Activated CD4-positive, CD25-positive, alpha-beta regulatory T cell treated with anti-CD3 and anti-CD28 coated beads, Interleukin-2, amount 50 U/mL, for 24 hours (primary cell): ENCODE data around the gene MATK.
"Not testable (repeated sequence)": the region's sequence is repeated elsewhere in the genome, so short reads cannot be mapped to it uniquely, and the experiment has no call there.

Experiments
- ATAC-seq, 2 donors: fragments of 150-1000 bp; cut with Tn5 transposase; one replicate each; pipeline ENCODE4 v1.10.0; 2021; ENCODE audit warnings: mild to moderate bottlenecking in 1 of 2, moderate library complexity in 1 of 2

The MATK gene

DNA sequence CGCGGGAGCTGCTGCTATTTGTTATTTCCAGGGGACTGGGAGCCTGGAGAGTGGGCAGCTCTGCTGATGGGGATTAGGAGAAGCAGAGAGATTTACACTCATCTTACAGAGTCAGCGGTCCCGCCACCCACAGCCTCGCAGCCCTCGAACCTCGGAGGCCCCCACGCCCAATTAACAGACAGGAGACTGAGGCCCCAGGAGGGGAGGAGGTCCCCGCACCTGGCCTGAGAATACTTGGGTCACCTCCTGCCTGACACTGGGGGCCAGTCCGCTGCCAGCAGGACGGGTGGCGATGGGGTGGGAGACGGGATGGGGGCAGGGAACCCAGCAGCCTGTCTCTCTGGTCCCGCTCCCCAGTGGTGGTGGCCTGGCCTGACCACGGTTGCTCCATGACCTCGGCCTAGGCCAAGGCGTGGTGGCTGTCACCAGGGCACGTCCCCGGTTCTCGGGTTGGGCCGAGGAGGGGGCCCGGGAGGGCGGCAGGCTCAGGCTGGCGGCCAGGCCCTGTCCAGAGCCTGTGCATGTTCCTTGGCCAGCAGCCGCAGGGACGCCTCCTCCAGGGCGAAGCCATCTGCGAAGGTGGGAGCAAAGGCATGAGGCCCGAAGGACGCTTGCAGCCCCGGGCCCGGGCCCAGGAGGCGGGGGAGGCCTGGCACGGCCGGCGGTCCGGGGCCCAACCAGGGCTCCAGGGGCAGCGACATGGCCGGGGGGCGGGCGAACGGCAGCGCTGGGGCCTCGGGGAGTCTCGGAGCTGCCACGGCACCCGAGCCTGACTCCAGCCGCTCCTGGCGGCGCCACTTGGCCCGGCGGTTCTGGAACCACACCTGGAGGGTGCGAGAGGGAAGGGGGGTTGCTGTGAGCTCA lies 15.8 kb downstream of the MATK start:
- no peak for ATAC-seq

DNA sequence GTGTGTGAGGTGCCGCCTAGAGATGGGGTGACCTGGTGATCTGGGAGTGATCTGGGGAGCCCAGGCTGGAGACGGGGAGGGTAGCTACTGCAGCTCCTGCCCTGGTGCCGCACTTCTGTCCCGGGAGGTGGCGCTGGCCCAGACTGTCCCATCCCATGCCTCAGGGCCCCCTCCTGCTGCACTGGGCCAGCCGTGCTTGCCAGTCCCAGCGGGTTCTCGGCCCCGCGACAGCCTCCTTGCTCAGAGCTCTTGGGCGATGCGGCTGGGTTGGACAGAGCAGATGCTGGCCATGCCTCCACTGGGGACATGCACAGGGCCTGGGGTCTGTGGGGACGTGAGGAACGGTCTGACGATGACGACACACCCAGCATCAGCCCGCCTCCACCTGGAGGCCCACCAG lies 16.7 kb downstream of the MATK start:
- no peak for ATAC-seq

DNA sequence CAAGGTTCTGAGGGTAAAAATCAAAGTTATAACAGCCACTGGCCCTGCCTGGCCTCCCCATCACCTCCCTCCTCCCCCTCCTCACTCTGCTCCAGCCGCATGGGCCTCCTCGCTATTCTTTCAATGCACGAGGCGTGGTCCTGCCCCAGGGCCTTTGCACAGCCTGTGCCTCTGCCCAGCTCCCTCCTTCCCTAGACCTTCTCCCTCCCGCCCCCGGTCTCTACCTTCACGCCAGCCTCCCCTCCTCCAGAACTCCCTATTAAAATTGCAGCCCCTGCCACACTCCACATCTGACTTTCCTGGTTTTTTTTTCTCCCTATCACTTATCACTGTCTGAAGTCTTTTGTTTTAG lies 17.5 kb downstream of the MATK start:
- no peak for ATAC-seq

DNA sequence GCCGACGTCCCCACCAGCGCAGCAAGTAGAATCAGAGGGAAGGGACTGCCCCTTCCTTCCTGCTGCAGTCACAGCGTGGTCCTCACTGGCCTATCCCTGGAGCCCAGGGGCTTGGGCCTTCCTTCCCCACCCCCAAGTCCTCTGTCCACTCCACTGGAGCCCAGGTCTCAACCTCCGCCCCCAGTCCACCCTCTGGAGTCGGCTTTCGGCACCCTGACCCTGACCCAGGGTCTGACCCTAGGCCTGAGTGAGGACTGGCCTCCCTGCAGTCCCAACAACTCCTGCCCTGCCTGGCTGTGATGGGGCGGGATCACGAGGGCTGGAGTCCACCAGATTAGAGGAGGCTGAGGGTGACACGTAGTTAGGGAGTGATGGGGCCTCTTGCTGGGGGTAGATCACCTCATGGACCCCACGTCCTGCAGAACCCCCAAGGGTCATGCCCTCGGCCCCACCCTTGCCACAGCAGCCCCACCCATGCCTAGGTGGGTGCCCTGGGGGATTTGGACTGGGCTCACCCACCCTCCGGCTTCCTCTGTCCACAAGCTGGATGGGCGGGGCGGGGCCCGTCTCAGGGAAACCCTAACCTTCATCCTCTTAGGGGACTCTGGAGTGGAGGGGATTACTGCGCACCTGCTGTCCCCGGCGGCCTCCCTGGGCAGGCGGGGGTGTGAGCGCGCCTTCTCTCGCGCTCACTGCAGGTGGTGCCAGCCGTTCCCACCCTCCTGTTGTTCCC lies 18.0 kb downstream of the MATK start:
- ATAC-seq = no peak

DNA sequence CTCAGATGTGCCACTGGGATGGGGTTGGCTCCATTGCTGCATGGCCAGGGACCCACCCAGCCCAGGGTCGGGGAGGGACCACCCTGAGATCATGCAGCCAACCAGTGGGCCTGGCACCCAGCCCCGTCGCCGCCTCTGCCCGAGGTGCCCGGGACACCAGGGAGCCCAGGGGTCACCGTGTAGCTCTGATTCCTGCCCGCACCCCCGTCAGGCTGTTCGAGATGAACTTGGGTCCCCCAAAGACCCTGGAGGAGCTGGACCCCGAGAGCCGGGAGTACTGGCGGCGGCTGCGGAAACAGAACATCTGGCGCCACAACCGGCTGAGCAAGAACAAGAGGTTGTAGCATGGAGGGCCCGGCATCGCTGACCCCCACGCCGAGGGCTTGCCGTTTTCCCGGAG lies 19.1 kb downstream of the MATK start:
- no peak for ATAC-seq

DNA sequence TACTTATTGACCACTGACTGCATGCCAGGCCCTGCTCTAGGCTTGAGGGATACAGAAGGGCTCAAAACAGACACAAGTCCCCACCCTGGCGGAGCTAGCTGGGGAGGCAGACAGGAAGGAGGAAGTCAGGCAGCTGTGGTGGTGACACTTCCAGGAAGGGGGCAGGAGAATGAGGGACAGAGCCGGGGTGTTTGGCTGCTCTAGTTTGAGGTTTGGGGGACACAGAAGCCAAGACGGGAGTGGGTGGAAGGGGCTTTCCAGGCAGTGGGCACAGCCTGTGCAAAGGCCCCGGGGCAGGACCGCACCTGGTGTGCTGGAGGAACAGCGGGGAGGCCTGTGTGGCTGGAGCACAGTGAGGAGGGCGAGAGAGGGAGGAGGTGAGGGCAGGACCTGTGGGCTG lies 19.7 kb downstream of the MATK start:
- ATAC-seq = no peak

DNA sequence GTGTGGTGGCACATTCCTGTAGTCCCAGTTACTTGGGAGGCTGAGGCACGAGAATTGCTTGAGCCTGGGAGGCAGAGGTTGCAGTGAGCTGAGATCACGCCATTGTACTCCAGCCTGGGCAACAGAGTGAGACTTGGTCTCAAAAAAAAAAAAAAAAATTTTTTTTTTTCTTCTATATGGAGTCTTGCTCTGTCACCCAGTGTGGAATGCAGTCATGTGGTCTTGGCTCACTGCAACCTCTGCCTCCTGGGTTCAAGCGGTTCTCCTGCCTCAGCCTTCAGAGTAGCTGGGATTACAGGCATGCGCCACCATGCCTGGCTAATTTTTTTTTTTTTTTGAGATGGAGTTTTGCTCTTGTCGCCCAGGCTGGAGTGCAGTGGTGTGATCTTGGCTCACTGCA lies 20.4 kb downstream of the MATK start:
- ATAC-seq = not testable (repeated sequence)

DNA sequence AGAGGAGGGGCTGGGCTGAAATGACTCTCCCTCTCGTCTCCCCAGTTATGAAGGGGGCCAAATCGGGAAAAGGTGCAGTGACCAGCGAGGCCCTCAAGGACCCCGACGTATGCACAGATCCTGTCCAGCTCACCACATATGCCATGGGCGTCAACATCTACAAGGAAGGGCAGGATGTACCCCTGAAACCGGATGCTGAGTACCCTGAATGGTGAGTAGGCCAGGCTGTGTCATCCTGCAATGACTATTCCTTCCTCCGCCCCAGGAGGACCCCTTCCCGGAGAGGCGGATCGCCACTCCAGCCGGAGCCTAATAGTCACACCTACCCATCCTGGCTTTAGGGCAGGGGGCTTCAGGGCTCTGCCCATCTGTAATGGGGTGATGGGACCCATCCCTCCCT lies 21.1 kb downstream of the MATK start:
- ATAC-seq = no peak

DNA sequence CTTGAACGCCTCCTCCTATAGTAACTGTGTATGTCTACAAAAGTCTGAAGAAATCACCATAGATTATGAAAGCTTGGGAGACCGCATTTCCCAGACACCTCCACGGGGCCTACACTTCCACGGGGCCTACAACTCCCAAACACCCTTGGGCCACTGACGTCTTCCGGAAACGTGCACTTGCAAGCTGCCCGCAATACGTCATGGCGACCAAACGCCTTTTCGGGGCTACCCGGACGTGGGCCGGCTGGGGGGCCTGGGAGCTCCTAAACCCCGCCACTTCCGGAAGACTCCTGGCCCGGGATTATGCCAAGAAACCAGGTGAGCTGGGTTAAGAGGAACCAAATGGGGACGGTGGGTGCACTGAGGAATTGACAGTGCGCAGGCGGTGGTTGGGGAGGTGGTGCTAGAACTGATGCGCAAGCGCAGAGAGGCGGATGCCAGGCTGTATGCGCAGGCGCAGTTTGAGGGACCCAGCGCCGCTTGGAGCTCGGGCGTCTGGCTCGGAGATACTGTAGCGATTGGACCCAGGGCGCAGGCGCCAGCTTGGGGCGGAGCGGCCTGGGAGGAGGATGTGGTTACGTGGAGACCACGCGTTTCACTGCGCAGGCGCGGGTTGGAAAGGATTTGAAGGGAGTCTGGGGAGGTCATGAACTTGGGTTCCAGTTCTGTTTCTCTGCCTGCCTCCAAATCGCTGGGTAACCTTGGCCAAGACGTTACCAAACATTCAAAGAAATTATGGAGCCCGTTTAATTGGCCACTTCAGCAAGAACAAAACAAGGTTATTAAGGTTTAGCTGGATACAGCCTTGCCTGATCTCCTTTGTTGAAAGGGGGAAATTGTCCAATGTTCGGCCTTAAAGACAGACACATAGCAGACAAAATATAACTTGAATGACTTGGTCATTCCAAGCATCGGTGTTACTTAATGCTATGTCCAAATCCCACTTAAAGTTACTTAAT lies 23.4 kb downstream of the MATK start, which contains the start of gene MRPL54:
Gene MRPL54, plus strand, starts transcription at position 182 of the 959 bp plus-strand sequence. Its CDS starts 19 bp downstream, at position 201.
- peak; percentile 87 to 89 for ATAC-seq

DNA sequence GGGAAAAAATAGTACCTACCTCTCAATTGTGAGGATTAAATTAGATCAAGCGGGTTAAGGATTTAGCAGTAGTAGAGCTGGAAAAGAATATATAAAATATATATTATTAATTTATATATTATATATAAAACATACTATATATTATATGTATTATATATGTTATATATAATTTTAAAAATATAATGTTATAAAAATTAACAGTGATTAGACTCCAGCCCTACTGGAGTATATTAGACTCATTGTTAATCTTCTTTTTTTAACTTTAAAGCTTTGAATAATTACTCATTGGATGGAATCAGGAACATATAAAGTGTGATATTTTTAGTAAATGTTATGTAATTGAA lies 24.1 kb downstream of the MATK start:
- no peak for ATAC-seq

DNA sequence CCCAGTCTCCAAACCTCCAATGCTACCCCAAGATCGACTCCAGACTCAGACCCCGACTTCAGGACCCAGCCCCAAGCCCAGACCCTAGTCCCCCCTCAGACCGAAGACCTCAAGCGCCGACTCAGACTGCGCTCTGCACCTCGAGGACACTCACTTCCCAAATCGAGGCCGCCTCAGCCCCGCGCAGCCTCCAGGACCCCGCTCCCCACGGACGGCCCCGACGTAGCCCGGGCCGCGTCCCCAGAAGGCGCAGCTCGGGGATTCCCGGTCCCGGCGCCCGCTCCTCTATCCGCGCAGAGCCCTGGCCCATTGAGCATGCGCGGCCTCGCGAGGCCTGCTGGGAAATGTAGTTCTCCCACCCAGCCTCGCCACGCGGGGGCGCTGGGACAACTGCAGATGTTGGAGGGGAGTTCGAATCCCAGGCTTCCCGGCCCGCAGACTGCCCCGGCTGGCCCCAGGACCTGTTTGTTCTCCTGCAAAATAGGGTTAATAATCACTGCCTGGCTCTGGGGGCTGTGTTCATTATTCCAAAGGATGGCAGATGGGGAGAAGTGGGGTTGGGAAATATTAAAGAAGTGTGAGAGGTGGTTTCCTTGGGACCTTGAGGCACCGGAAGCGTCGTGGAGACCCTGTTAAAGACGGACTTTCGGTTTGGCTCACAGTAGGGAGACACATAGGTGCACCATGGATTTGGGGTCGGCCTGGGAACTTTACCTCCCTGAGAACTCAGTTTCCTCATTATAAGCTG lies 24.6 kb downstream of the MATK start, which contains the start of gene APBA3:
Gene APBA3, minus strand, starts transcription at position 311 of the 748 bp plus-strand sequence. CDS start 1,428 bp downstream, outside the sequence.
- ATAC-seq = peak; percentile 53 to 59

DNA sequence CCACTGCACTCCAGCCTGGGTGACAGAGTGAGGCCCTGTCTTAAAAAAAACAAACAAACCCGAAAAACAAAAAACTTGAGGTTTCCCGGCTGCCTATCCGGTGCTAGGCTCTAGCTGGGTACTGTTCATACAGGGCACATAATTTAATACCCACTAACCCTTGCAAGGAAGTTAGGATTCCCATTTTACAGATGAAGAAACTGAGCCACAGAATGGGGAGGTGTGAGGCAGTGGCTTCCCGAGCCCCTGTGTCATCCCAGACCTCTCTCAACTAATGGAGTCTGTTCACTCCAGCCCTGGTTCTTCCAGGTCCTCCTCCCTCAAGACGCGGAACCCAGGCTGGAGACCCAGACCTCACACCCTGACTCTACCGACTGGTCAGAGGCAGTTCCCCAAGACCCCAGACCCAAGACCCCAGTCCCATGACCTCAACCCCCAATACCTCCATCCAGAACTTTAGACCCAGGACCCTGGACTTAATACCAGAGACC lies 25.3 kb downstream of the MATK start:
- ATAC-seq = no peak

DNA sequence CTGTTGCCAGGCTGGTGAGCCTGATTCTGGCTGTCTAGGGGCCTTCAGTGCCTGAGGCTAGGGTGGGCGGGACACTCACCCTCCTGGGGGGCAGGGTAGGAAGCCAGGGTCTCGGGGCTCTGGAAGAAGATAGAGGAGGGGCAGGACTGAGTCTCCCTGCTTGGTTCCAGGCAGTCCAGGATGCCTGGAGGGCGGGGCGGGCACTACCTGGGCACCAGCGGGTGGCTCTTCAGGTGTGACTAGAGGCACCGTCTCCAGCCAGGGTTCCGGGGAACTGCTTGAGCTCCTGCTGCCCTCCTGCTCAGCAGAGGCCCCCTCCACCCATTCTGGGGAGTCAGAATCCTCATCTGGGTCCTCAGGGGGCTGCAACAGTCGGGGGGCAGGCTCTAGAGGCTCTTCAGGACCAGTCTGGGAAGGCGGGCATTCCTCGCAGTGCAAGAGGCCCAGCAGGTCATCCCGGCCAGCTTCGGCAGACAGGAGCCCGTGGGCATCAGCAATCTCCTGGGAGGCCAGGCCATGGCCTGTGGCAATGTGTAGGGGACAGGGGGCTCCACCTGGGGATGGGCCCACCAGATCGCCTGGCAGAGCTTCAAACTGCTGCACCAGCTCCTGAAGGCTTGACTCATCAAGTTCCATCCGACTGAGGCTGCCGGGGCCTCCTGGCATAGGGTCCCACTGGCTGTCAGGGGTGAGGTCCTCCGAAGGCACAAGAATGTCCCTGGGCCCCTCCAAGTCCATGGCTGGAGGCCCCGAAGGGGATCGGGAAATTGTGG lies 26.5 kb downstream of the MATK start:
- no peak for ATAC-seq

DNA sequence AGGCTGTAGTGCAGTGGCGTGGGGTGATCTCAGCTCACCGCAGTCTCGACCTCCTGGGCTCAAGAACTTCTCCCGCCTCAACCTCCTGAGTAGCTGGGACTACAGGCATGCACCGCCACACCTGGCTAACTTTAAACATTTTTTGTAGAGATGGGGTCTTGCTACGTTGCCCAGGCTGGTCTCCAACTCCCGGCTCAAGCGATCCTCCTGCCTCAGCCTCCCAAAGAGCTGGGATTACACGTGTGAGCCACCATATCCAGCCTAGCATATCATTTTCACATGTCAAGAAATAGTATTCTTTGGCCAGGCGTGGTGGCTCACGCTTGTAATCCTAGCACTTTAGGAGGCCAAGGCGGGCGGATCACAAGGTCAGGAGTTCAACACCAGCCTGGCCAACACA lies 27.9 kb downstream of the MATK start:
- not testable (repeated sequence) for ATAC-seq

DNA sequence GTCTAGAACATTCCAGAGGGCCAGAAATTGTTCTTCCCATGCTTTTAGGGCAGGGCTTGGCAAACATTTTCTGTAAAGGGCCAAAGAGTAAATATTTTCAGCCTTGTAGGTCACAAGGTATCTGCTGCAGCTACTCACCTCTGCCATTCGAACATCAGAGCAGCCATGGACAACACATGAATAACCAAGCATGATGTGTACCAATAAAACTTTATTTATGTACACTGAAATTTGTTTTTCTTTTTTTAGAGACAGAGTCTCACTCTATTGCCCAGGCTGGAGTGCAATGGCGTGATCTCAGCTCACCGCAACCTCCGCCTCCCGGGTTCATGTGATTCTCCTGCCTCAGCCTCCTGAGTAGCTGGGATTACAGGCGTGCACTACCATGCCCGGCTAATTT lies 28.5 kb downstream of the MATK start:
- not testable (repeated sequence) for ATAC-seq

DNA sequence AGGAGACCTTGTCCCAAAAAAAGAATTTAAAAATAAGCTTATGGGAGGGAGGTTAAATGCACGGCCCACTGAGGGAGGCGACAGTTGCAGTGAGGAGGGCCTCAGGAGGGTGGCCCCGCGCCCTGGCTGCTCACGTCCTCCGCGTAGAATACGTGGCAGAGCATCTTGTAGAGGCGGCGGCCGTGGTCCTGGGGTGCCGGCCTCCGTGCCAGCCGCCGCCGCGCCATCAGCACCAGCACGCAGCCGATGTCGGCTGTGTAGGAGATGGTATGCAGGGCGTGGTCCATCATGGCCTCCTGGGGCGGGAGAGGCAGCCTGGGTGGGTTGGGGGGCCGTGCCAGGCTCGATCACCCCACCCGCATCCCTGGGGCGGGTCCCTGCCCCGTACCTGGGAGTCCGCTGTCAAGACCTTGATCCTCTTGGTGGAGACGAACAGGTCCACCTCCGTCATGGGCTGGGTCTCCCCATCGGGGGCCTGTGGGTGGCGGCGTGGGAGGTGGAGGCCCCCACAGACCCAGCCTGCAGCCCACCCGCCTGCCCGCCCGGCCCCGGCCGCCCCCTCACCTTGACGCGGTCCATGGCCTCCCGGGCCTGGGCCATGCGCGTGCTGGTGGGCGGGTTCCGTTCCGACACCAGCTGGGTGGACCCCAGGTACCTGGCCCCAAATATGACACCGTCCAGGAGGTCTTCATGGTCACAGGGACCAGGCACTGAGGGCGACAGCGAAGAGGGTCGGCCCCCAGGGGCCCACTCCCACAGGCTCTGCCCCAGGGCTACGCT lies 32.4 kb downstream of the MATK start:
- ATAC-seq = no peak

DNA sequence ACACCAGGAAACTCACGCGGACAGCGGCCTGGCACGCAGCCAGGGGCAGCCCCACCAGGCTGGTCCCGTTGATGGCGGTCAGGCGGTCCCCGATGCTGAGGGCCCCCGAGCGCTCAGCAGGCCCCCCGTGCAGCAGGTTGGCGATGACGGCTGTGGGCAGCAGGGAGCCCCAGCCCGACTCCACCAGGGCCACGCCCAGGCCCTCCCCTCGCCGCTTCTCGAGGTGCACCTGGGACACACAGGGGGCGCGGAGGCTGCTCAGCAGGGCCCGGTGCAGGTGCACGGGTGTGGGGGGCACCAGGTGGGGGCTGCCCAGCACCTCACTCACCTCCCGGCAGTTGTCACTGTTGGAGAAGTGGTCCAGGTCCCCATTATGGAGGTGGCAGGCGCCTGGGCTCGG lies 33.7 kb downstream of the MATK start:
- ATAC-seq = no peak

DNA sequence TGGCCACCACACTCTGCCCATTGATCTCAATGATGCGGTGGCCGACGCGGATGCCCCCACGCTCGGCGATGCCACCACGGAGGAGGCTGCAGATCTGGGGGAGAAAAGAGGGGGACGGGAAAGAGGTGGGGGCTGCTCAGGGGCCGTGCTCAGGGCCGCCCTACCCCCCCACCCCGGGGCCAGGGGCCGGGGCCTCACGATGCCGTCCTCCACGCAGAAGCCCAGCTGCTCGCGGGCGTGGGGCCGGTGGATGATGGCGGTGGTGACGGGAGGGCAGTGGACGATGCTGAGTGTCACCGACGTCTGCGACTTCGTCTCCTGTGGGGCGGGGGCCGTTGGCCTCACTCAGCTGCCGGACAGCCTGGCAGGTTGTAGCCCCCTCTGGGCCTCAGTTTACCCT lies 34.9 kb downstream of the MATK start:
- no peak for ATAC-seq

DNA sequence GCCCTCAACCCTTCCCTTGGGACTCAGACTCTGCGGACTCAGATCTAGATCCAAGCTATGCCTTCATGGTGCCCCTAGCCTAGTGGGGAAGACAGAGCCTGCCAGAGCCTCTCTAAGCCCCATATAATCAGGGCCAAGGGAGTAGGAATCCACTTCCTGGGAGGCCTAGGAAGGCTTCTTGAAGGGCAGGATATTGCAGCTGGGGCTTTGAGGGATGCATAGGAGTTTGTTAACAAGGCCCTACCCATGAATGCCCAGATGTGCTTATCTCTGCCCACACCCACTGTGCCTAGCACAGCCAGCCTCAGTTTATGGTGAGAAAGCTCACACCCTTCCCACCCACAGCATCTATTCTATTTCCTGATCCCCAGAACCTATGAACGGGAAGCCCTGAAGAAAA lies 36.0 kb downstream of the MATK start:
- no peak for ATAC-seq

DNA sequence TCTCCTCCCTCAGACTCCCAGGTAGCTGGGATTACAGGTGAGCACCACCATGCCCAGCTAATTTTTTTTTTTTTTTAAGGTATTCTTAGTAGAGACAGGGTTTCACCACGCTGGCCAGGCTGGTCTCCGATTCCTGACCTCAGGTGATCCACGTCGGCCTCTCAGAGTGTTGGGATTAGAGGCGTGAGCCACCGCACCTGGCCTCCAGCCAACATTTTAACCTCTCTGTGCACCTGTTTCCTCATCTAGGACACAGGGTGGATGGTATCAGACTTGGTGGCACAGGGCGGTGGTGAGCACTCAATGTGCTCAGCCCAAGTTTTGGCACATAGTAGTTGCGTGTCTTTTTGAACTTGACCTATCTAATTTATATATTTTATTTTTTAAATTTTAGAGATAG lies 37.2 kb downstream of the MATK start:
- no peak for ATAC-seq
